Stimulated activated CD4-positive, alpha-beta T cell treated with anti-CD3 and anti-CD28 coated beads, Interleukin-2, amount 100 ng/mL, for 24 hours (primary cell): ENCODE measurements around the gene PLN.

Experiments used
- DNase-seq, 2 donors: peaks; one replicate each; pipeline ENCODE4 v3.0.0-alpha.2; 2020

Gene PLN

DNA sequence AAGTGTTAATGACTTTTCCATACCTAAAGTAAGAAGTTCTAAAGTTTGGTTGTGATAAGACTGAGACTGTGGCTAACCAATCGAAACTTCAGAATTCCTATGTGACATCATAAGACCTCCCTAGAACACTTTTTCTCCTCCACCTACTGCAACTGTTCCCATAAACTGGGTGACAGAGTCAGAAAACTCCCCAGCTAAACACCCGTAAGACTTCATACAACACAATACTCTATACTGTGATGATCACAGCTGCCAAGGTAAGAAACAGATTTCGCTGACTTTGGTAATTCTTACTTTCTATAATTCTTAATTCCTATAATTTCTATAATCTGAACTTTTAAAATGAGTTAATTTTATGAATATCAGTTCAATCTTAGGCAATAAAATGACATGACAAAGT is at the start of gene PLN:
Gene PLN, plus strand, starts transcription at position 161 of the 400 bp plus-strand sequence. CDS start 10,626 bp downstream, outside the sequence.
- no peak for DNase-seq

DNA sequence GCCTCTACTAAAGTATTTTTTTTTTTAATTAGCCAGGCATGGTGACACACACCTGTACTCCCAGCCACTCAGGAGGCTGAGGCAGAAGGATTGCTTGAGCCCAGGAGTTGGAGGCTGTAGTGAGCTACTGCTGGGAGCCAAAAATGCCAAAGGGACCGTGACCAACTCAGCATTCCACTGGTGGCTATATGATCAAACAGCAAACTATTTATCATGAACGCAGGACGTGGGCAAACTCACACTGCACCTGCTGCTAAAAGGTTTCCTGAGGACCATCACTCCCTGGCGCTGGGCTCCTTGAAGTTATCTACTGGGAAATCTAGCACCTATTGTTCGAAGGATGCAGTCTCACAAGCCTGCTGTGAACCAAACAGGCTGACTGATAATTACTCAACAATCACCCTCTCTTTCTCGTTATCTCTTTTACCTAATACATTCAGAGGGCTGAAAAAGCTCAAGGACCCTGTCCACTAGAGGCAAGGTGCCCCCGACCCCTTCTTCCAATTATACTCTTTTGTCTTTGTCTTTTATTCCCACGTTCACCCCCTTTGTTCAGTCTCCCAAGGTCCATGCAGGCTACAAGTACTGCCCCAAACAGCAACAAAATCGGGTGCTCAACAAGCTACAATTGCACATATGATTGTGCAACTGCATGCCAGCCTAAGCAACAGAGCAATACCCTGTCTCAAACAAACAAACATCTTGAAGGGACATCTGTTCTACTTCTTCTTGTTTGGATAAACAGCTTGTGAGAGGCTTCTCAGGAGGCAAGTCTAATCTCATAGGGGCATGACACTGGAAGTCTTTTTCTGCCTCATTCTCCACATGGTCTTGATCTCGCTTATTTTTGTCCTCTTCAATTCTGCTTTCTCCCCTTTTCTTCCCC is 47.7 kb upstream of the PLN start:
- no peak for DNase-seq

DNA sequence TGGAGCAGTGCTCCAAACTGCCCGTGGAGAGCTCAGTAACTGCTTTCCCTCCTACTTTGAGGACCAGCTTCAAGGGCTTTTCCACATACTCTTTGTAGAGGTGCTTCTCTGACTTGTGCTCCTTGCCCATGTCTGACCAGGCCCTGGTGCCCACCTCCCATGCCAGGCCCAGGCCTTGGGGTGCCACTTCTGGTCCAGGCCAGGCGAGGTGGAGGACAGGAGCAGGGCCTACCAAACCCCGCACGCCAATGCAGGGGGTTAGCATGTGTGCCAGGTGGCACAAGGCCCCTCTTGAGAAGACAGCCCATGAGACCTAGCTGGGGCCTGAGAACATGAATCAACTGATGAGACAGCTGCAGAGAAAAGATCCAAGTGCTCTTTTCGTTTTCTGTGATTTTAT is 47.0 kb upstream of the PLN start:
- no peak for DNase-seq

DNA sequence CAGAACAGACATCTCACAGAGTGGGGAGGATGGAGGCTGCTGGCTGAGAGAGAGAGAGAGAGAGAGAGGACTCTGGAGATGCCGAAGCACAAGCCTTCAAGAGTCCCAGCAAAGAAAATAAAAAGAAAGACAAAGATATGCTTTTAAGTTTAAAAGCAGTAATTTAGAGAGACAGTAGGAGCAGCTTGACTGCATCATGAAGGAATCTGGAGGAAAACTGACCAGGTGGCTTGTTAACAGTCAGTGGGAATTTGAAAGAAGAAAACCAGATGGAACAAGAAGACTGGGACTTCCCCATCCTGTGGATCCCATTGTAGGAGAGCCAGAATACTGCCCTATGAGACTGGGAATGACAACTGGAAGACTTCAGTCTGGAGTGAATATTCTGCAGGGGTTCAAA is 46.3 kb upstream of the PLN start:
- no peak for DNase-seq

DNA sequence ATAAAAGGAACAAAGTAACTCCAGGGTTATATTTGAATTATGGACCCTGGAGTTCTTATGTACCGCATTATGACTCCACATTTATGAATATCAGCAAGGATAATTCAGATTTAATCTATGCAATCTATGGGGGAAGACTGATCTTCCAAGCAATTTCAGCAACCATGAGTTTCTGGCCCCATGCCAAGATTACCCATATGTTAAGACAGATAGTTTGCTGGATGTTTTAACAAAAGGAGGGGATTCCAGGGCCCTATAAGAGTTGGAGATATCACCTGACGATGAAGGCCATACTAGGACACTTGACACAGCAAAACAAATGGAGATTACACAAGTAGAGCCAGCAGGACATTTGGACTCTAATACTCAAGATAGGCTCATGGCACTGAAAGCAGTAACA is 45.9 kb upstream of the PLN start:
- DNase-seq = no peak

DNA sequence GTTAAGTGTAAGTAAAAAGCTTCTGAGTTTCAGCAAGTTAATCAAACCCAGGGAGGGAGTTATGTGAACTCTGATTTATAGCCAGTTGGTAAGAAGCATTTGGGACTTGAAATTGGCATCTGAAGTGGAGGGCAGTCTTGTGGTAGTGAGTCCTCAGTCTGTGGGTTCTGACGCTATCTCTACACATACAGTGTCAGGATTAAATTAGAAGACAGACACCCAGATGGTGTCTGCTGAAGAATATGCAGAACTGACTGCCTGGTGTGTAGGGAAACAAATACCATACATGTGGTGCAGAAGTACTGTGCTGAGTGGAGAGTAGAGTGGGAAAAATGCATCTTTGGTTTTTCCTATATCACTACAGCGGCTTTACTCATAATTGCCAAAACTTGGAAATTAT is 43.5 kb upstream of the PLN start:
- no peak for DNase-seq

DNA sequence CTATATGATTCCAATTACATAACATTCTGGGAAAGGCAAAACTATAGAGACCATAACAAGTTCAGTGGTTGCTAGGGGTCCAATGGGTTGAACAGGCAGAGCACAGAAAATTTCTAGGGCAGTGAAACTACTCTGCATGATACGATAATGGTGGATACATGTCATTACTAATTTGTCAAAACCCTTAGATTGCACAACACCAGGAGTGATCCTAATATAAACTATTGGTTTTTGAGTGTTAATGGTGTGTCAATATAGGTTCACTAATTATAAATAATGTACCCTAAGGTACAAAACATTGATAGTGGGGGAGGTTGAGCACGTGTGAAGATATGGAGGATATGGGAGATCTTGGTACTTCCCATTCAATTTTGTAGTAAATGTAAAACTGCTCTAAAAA is 42.4 kb upstream of the PLN start:
- no peak for DNase-seq

DNA sequence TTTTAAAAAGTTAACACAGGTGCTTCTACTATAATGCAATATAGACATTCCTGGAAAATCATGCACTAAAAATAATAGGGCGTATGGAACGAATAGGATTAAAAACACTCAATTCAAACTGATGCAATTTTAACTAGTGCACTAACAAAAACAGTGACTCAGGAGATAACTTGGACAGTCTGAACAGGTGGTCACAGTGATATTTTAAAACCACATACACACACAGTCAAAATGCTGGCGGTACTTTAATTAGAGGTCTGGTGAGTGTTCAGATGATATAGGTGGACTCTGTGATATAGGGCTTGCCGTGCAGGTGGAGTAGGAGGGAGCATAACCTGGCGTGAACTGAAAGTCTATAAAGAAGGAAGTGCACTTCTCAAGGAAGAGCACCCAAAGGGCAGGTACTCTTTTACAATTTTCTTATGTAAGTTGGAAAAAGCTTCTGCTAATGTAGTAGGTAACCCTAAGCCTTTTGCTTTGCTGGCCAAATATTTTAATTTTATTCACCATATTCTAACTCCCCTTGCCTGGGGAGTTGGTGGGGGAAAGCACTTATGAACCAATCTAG is 41.9 kb upstream of the PLN start:
- no peak for DNase-seq

DNA sequence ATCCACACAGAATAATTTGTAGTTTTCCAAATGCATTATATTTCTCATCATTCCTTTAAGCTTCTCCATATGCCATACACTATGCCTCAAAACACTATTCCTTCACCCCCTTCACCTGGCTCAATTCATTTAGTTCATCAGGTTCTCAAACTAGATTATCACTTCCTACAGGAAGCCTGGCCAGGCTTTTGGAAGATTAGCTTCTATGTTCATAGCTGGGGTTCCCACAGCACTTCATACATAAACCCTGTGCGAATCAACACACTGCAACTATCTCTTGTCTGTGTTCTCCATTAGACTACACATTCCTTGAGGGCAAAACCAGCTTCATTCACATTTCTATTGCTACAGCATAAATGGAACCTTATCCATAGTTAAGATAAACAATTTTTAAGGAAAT is 40.5 kb upstream of the PLN start:
- no peak for DNase-seq

DNA sequence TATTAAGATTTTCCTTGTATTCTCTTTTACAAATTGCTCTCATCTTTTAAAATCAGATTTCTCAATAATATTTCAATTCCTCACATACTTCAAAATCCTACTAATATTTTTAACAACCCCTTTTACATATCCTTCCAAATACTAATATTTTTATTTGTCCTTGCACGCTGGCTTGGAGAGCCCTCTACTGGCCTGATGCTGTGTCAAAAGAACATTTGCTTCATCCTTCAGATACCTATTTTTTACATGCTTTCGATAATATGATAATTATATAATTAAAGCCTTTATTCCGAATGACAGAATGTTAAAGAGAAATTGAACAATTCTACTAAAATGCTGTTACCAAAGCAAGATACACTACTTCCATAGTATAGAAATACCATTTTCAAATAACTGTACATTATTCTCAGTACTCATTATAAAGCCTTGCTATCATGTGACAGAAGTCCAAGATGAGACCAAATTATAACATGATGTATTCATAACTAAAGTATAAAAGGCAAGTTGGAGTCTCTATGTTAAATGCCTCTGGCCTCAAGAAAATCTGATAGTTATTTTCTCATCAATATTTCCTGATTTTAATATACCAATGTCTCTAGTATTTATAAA is 39.0 kb upstream of the PLN start:
- DNase-seq = no peak

DNA sequence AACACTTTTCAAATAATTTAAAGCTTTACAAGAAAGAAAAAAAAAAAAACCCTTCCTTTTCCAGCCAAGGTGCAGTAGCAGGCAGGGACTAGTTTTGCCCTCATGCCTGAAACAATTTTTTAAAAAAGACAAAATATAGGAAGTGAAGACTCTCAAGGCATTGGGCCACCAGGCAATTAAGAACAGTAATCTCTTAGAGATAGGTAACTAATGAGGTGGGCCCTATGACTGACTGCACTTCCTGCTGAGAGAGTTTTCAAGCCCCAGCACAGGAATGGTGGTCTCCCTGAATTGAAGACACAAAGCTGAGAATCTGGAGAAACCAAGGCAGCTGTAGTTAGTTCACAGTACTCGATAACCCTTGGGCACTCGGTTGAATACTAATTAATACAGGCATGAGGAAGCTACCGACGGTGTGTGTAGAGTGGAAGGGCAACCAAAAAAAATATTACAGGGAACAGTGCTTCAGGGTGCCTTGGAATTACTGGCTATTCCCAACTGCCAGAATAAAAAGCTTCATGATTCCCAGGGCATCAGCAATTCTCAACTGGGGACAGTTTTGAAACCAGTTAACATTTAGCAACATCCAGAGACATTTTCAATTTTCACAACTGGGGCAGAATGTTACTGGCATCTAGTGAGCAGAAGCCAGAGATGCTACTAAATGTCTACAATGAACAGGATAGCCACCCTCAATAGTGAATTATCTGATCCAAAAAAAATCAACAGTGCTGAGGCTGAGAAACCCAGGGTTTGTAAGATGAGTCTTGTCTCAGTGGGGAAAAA is 36.0 kb upstream of the PLN start:
- DNase-seq = no peak

DNA sequence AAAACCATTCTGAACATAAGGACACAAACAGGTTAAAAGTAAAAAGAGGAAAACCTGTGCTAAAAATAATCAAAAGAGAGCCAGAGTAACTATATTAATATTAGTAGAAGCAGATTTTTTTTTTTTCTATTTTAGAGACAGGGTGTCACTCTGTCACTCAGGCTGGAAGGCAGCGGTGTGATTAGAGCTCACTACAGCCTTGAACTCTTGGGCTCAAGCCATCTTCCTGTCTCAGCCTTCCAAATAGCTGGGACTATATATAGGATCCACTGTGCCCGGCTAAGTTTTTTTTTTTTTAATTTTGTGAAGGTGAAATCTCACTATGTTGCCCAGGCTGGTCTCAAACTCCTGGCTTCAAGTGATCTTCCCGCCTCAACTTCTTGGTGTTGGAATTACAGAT is 33.4 kb upstream of the PLN start:
- no peak for DNase-seq

DNA sequence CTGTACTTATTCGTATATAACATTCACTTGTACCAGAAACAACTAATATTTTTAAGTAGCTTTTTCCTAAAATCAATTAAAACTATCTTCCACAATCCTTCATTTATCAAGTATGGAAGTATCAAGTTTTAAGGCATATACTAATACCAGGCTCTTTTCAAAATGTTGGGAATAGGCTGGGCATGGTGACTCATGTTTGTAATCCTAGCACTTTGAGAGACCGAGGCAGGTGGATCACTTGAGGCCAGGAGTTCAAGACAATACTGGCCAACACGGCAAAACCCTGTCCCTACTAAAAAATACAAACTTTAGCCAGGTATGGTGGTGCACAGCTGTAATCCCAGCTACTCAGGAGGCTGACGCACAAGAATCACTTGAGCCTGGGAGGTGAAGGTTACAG is 25.7 kb upstream of the PLN start:
- DNase-seq = no peak

DNA sequence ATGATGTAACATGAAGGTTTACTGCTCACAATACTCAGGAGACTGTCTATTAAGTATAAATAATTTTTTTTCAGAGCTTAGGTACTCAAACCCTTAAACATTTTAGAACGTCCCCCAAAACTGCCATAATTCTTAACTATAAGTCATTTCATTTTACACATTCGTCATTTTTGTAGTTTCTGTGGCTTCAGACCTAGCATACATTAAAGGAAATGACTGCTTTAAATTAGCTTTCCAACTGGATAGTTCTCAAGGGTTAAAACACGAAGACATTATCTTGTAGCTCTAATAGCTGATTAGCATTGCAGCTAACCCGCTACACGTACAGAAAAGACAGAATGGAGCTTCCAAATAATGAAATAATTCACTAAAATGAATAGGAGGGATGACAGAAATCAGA is 24.9 kb upstream of the PLN start:
- DNase-seq = no peak

DNA sequence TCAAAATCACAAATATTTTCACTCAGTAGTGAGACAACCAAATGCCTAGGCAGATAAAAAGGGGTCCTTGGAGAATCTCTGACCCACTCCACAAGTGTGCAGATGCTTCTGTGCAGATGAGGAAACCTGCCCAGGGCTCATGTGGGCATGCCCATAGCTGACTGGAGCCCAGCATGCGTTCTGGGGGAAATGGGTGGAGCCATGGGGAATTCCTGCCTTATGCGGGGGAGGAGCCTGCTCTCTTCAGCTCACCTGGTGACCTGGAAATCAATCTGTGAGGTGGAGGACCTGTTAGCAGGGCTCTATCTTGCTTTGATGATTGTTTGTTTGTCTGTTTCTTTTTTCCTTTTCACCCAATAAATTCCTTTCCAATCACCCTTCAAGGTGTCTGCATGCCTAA is 23.4 kb upstream of the PLN start:
- no peak for DNase-seq

DNA sequence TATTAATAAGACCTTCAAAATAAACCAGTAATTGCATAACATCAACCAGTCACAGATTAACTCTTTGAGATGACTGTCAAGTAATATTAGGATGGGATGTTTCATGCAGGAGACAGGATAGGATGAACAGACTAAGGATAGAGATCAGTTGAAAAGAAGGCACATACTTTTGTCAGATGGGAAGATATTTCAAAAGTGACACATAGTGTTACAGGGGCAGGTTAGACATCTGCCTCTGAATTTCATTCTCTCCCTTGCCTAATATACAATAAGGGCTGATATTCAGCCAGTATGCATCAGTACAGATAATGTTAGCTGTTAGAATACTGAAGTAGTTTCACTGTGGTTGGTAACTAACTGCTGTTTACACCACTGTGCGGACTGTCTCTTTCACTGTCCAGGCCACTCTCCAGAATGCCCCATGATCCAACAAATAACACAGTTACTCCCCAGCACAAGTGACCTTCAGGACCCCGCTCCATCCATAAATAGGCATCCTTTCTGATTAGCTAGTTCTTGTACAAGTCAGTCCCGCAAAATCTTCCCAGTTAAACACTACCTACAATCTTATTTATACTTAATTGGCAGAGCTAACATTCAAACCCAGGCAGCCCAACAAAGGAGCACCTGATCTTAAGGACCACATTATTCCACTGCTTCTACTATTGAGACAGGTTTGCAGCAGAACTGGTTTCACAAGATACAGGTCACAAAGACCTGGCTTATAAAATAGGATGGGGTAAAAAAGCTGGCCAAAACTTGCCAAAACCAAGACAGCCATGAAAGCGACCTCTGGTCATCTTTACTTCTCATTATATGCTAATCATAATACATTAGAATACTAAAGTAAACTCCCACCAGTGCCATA is 21.9 kb upstream of the PLN start:
- DNase-seq = no peak

DNA sequence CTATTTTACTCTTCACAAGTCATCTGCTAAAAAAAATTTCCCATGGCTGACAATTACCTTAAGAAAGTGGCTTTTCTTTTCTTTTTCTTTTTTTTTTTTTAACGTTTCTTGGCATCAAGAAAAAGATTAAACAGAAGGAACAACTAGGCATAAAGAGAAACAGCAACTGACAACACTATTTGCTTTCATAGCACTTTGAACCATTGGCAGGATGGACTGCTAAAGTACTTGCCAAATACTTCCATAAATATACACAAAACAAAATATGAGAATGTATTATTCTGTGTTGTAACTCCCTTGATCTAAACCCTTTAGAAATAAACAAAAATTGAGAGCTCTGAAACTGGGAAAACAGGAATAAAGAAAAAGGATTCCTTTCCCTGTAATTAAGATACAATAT is 20.0 kb upstream of the PLN start:
- DNase-seq = no peak

DNA sequence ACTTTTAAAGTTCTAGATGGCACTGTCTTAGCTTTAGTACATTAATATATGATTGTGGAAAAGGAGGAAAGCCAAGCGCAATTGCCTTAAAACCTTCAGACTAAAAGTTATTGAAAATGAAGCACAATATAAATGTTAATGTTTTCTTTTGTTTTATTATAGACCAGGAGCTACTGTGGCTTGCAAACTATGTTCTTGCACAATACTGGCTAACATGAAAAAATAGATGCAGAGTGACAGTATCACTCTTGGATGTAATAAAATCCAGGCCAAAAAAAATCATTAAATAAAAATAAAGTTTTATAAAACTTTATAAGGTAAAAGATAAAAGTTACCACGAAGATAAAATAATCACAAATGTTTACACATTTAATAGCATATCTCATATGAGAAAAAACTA is 18.3 kb upstream of the PLN start:
- DNase-seq = no peak

DNA sequence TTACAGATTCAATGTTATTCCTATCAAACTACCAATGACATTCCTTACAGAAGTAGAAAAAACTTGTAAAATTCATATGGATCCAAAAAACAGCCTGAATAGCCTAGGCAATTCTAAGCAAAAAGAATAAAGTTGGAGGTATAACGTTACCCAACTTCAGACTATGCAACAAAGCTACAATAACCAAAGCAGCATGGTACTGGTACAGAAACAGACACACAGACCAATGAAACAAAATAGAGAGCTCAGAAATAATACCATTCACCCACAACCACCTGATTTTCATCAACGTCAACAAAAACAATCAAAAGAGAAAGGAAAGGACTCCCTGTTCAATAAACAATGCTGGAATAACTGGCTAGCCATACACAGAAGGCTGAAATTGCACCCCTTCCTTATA is 17.2 kb upstream of the PLN start:
- no peak for DNase-seq

DNA sequence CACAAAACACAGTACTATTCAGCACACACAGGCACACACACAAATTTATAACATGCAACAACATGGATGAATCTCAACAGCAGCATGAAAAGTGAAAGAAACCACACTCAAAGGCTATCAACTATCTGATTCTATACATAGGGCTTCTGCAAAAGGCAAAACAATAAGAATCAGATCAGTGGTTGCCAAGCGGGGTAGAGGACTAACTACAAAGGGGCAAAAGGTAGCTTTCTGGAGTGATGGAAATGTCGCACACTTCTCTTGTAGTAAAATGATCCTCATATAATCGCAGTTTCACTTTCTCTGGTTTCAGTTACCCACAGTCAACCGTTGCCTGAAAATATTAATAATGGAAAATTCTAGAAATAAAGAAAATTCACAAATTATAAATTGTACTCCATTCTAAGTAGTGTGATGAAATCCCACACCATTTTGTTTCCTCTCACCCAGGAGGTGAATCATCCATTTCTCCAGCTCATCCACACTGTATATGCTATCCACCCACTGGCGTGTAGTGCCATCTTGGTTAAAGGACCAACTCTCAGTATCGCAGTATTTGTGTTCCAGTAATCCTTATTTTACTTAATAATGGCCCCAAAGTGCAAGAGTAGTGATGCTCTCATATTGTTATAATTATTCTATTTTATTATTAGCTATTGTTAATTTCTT is 12.8 kb upstream of the PLN start:
- DNase-seq = no peak

DNA sequence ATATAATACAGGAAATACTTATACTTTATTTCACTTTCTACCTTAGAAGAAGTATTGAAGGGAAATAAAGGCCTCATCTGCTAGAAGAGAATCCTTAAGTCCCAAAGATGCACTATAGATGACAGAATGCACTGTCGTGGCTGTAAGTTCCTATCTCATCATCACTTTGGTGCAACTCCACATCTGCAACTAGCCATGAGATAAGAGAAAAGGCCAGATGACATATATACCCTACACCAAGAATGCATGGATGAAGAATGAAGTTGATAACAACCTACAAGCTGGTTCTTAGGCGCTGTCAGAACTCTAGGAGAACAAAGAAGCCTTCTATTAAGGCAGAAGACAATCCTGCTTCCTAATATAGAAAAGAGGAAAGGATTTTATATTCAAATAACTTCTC is 11.6 kb upstream of the PLN start:
- DNase-seq = no peak

DNA sequence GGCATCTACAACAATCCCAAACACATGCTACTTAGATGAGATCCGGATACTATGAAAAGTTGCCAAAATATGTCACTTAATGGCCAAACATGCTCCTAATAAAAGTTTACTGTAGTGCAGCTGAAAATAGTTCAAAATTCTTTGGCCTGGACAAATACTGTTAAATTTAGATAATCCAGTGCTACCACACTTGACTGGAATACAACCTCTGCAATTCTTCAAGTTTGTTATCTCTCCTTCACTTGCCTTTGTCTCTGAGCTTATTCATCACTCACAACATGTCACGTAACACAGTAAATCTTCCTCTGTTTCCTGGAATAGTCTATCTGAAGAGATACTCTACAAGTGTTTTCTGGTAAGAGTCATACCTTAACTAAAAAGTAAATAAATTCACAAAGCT is 10.5 kb upstream of the PLN start:
- no peak for DNase-seq
